ENCODE data around the gene YES1.
A peak's percentile ranks its signal among the peaks of the same experiment; 100 is the strongest.
"Not testable (repeated sequence)": the region's sequence is repeated elsewhere in the genome, so short reads cannot be mapped to it uniquely, and the experiment has no call there.

The YES1 gene

GRCh38 chr18:731185-731584 lies 80.9 kb downstream of the YES1 start:
- TF ChIP-seq CTCF (IDR thresholded peaks at IDR 0.05; ENCODE audit: insufficient read depth, low read depth, low read length, missing control alignments), result no peak
- H3K4me3 ChIP-seq (ENCODE audit: low read depth, low read length), result no peak overlapping the region
- DNase-seq (ENCODE audit: low read depth), result no peak

GRCh38 chr18:730692-731091 lies 81.3 kb downstream of the YES1 start:
- no peak for DNase-seq (ENCODE audit: low read depth)
- H3K4me3 ChIP-seq (ENCODE audit: low read depth, low read length), result no peak overlapping the region
- TF ChIP-seq CTCF (IDR thresholded peaks at IDR 0.05; ENCODE audit: insufficient read depth, low read depth, low read length, missing control alignments), result no peak

- peak; percentile 26 for DNase-seq (ENCODE audit: low read depth)
- peak; percentile 24 for TF ChIP-seq CTCF (IDR thresholded peaks at IDR 0.05; ENCODE audit: insufficient read depth, low read depth, low read length, missing control alignments)
Measured at GRCh38 chr18:730120-730519, 81.9 kb downstream of the YES1 start.

GRCh38 chr18:725646-726045 lies 86.4 kb downstream of the YES1 start:
- TF ChIP-seq CTCF (IDR thresholded peaks at IDR 0.05; ENCODE audit: insufficient read depth, low read depth, low read length, missing control alignments), result no peak
- H3K4me3 ChIP-seq (ENCODE audit: low read depth, low read length), result no peak overlapping the region
- DNase-seq (ENCODE audit: low read depth), result no peak

More at GRCh38 chr18:730120-730519, 81.9 kb downstream of the YES1 start:
- H3K4me3 ChIP-seq (ENCODE audit: low read depth, low read length), result not testable (repeated sequence)

GRCh38 chr18:723541-724080 lies 88.4 kb downstream of the YES1 start:
- DNase-seq (ENCODE audit: low read depth), result no peak
- TF ChIP-seq CTCF (IDR thresholded peaks at IDR 0.05; ENCODE audit: insufficient read depth, low read depth, low read length, missing control alignments), result no peak
- H3K4me3 ChIP-seq (ENCODE audit: low read depth, low read length), result no peak overlapping the region

- no peak for TF ChIP-seq CTCF (IDR thresholded peaks at IDR 0.05; ENCODE audit: insufficient read depth, low read depth, low read length, missing control alignments)
- DNase-seq (ENCODE audit: low read depth), result no peak
- H3K4me3 ChIP-seq (ENCODE audit: low read depth, low read length), result no peak overlapping the region
Measured at GRCh38 chr18:717003-717402, 95.0 kb downstream of the YES1 start.

GRCh38 chr18:715626-716025 lies 96.4 kb downstream of the YES1 start:
- DNase-seq (ENCODE audit: low read depth), result no peak
- no peak overlapping the region for H3K4me3 ChIP-seq (ENCODE audit: low read depth, low read length)
- no peak for TF ChIP-seq CTCF (IDR thresholded peaks at IDR 0.05; ENCODE audit: insufficient read depth, low read depth, low read length, missing control alignments)
